HG03095 (cell line): ENCODE measurements around the gene YPEL1.

Experiments
- ATAC-seq: cut with Tn5 transposase; IDR thresholded peaks from one replicate; pipeline ENCODE4 v1.9.1; 2021; ENCODE audit warnings: moderate library complexity; ENCODE audit not compliant: unreplicated experiment

Gene YPEL1

GRCh38 chr22:21660904-21661303 lies 74.7 kb downstream of the YPEL1 start:
- ATAC-seq = no peak

- no peak for ATAC-seq
Observed at GRCh38 chr22:21659864-21660525, 75.6 kb downstream of the YPEL1 start.

- peak; percentile 70 for ATAC-seq
Observed at GRCh38 chr22:21657360-21658032, 78.1 kb downstream of the YPEL1 start.

GRCh38 chr22:21657020-21657359 lies 78.6 kb downstream of the YPEL1 start:
- no peak for ATAC-seq

GRCh38 chr22:21652547-21653545 lies 82.7 kb downstream of the YPEL1 start:
- no peak for ATAC-seq

GRCh38 chr22:21652010-21652546 lies 83.5 kb downstream of the YPEL1 start:
- peak; percentile 72 for ATAC-seq

- peak; percentile 26 for ATAC-seq
Observed at GRCh38 chr22:21651521-21652009, 84.0 kb downstream of the YPEL1 start.

- ATAC-seq = no peak
Observed at GRCh38 chr22:21650823-21651520, 84.6 kb downstream of the YPEL1 start.

GRCh38 chr22:21650280-21650679 lies 85.3 kb downstream of the YPEL1 start:
- ATAC-seq = no peak
